GM20000 (cell line): Measurements from ENCODE around the gene TSSK2.
"Not testable (repeated sequence)": the region's sequence is repeated elsewhere in the genome, so short reads cannot be mapped to it uniquely, and the experiment has no call there.

Experiments used
- DNase-seq: peaks from one replicate; pipeline ENCODE4 v3.0.0; 2012; ENCODE audit warnings: low spot score
- TF ChIP-seq, protein P1 (sequence below): IDR thresholded peaks from 2 replicates; pipeline ENCODE4 v1.5.1; 2012; ENCODE audit warnings: mild to moderate bottlenecking, control low read depth; ENCODE audit errors: extremely low read depth, missing control alignments

The TSSK2 gene

DNA sequence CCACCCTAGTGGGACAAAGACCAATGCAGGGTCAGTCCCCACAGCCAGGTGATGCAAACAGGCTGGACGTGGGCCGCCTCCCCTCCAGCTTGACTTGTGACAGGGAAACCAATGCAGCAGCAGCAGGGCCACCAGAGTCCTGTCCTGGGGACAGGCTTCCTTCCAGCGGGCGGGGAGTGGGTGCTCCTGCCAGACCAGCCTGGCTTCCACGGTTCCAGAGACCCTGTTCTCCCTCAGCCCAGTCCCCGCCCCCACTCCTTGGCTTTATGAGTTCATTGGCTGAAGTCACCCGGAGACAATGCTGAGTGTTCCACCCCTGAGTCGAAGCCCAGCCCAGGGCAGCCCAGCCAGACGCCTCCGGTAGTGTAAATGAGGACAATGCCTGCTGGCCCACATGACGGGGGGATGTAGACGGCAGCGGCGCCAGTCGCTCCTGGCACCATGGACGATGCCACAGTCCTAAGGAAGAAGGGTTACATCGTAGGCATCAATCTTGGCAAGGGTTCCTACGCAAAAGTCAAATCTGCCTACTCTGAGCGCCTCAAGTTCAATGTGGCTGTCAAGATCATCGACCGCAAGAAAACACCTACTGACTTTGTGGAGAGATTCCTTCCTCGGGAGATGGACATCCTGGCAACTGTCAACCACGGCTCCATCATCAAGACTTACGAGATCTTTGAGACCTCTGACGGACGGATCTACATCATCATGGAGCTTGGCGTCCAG, at the start of gene TSSK2:
Gene TSSK2 (plus strand): TSS at position 350 of the 726 bp plus-strand sequence. CDS start 92 bp downstream, at position 442.
- no peak for DNase-seq
- TF ChIP-seq, protein P1, sequence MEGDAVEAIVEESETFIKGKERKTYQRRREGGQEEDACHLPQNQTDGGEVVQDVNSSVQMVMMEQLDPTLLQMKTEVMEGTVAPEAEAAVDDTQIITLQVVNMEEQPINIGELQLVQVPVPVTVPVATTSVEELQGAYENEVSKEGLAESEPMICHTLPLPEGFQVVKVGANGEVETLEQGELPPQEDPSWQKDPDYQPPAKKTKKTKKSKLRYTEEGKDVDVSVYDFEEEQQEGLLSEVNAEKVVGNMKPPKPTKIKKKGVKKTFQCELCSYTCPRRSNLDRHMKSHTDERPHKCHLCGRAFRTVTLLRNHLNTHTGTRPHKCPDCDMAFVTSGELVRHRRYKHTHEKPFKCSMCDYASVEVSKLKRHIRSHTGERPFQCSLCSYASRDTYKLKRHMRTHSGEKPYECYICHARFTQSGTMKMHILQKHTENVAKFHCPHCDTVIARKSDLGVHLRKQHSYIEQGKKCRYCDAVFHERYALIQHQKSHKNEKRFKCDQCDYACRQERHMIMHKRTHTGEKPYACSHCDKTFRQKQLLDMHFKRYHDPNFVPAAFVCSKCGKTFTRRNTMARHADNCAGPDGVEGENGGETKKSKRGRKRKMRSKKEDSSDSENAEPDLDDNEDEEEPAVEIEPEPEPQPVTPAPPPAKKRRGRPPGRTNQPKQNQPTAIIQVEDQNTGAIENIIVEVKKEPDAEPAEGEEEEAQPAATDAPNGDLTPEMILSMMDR = no peak

DNA sequence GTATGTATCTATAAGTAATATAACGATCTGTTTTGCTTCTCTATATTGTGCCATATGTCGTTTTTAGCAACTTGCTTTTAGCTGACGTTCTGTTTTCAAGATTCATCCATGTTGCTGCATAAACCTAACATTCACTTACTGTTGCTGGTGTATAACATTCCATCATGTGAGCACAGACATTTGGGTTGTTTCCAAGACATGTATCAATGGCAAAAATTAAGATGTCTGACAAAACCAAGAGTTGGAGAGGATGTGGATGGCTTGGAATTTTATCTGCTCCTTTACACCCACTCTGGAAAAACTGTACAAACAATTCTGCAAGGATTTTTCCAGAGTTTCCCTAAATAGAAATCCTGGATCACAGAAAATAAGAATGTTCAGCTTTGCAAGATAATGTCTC, 49.8 kb upstream of the TSSK2 start:
- no peak for DNase-seq
- TF ChIP-seq, protein P1 = no peak

DNA sequence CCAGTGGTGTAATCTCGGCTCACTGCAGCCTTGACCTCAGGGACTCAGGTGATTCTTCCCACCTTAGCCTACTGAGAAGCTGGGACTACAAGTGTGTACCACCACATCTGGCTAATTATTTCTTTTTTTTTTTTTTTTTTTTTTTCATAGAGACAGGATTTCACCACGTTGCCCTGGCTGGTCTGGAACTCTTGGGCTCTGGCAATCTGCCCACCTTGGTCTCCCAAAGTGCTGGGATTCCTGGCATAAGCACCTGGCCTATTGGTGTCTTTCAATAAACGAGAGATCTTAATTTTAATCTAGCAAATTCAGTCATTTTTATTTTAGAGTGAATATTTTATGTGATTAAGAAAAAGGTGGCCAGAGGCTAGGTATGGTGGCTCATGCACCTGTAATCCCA, 49.0 kb upstream of the TSSK2 start:
- no peak for DNase-seq
- TF ChIP-seq, protein P1 = no peak

DNA sequence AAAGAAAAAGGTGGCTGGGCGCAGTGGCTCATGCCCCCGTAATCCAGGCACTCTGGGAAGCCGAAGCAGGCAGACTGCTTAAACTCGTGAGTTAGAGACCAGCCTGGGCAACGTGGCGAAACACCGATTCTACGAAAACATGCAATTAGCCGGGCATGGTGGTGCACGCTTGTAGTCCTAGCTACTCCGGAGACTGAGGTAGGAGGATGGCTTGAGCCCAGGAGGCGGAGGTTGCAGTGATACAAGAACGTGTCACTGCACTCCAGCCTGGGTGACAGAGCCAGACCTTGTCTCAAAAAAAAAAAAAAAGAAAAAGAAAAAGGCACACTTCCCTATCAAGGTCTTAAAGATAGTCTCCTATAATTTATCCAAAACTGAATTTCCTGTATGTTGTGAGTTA, 48.3 kb upstream of the TSSK2 start:
- TF ChIP-seq, protein P1 = no peak
- DNase-seq = no peak

DNA sequence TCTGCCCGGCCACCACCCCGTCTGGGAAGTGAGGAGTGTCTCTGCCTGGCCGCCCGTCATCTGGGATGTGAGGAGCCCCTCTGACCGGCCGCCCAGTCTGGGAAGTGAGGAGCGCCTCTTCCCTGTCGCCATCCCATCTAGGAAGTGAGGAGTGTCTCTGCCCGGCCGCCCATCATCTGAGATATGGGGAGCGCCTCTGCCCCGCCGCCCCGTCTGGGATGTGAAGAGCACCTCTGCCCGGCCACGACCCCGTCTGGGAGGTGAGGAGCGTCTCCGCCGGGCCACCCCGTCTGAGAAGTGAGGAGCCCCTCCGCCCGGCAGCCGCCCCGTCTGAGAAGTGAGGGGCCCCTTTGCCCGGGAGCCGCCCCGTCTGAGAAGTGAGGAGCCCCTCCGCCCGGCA, 47.0 kb upstream of the TSSK2 start:
- not testable (repeated sequence) for DNase-seq

DNA sequence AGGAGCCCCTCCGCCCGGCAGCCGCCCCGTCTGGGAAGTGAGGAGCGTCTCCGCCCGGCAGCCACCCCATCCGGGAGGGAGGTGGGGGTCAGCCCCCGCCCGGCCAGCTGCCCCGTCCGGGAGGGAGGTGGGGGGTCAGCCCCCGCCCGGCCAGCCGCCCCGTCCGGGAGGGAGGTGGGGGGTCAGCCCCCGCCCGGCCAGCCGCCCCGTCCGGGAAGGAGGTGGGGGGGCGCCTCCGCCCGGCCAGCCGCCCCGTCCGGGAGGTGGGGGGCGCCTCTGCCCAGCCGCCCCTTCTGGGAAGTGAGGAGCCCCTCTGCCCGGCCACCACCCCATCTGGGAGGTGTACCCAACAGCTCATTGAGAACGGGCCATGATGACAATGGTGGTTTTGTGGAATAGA, 46.5 kb upstream of the TSSK2 start:
- DNase-seq = not testable (repeated sequence)

DNA sequence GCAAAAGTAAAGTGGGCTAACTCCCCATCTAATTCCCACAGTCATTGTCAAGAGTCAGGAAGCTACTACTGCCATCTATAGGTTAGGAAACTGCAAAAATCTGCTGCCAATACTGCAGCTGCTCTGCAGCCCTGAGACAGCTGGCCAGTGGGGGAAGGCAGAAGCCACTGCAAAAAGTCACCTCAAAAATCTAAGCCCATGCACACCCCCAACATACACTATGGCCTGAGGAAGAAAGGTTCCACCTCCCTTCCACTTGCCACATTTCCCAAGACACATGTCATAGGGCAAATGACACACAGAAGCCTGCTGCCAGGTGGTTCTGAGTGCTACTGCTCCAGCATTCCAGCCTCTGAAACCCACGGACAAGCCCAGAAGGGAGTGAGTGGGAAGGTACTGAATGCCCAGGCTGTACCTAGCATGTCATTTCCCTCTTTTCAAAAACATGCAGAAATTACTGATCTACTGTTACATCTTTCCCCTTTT, 45.8 kb upstream of the TSSK2 start:
- DNase-seq = peak; percentile 76
- TF ChIP-seq, protein P1 = peak; percentile 14

DNA sequence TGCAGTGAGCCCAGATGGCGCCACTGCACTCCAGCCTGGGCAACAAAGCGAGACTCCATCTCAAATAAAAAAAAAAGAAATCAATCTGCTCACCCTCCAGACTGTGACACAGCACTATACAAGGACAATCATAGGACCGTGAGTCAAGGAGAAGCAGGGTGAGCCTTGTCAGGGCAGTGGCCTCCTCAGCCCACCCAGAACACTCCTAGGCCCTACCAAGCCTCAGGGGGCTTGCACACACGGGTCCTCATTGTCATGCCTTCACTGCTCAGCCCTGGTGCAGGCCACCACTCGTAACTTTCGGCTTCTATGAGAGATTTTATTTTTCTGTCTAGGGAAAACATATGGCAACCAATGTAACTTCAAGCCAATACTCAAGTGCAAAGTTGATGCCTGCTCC, 44.7 kb upstream of the TSSK2 start:
- TF ChIP-seq, protein P1 = no peak
- no peak for DNase-seq
